Neuron (in vitro differentiated cells): ENCODE measurements around the gene ATOX1.
"Not testable (repeated sequence)": the region's sequence is repeated elsewhere in the genome, so short reads cannot be mapped to it uniquely, and the experiment has no call there.

ENCODE experiments used
- H2AFZ ChIP-seq: one replicate; pipeline ENCODE4 v1.6.1; 2013; ENCODE audit warnings: low read depth, mild to moderate bottlenecking, inconsistent platforms, low read length, moderate library complexity
- H3K27me3 ChIP-seq: one replicate; pipeline ENCODE4 v1.6.1; 2013; ENCODE audit warnings: low read length; ENCODE audit not compliant: insufficient read depth
- H3K36me3 ChIP-seq: one replicate; pipeline ENCODE4 v1.6.1; 2013; ENCODE audit warnings: low read length; ENCODE audit not compliant: insufficient read depth
- H3K4me1 ChIP-seq: one replicate; pipeline ENCODE4 v1.6.1; 2013; ENCODE audit warnings: low read length; ENCODE audit not compliant: insufficient read depth
- H3K4me3 ChIP-seq: 2 replicates; pipeline ENCODE4 v1.5.1; 2013; ENCODE audit warnings: mild to moderate bottlenecking, low read length, moderate library complexity
- H3K9me3 ChIP-seq: one replicate; pipeline ENCODE4 v1.6.1; 2013; ENCODE audit warnings: low read length

Gene ATOX1

DNA sequence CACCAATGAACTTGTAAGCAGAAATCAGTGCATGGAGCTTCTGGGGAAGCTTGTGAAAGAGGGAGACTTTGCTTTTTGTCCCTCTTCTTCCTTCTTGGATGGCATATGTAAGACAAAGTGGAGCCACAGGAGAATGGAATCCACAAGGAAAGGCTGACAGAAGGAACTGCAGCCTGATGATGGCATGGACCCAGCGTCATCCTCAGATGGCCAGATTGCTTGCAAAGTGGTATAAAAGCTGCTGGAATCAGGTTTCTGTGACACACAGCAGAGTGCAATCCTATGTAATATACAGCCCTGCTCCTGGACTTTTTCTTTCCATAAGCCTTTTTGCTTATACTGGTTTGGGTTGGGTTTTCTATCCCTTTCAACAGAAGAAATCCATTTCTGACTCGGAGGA lies 40.3 kb downstream of the ATOX1 start:
- Histone ChIP-seq H3K4me3 (no peak overlapping the region), H3K27me3 (no peaks in the 10 kb centered on the region), H2AFZ (no peak overlapping the region), H3K36me3 (no peaks in the 10 kb centered on the region), H3K9me3 (no peaks in the 10 kb centered on the region), H3K4me1 (peaks cover 9% of the 10 kb centered on the region)

GRCh38 chr5:151717416-151717815 lies 41.0 kb downstream of the ATOX1 start:
- Histone ChIP-seq H3K4me3 (no peak overlapping the region), H3K36me3 (no peaks in the 10 kb centered on the region), H3K4me1 (peaks cover 9% of the 10 kb centered on the region), H2AFZ (no peak overlapping the region), H3K27me3 (no peaks in the 10 kb centered on the region), H3K9me3 (no peaks in the 10 kb centered on the region)

DNA sequence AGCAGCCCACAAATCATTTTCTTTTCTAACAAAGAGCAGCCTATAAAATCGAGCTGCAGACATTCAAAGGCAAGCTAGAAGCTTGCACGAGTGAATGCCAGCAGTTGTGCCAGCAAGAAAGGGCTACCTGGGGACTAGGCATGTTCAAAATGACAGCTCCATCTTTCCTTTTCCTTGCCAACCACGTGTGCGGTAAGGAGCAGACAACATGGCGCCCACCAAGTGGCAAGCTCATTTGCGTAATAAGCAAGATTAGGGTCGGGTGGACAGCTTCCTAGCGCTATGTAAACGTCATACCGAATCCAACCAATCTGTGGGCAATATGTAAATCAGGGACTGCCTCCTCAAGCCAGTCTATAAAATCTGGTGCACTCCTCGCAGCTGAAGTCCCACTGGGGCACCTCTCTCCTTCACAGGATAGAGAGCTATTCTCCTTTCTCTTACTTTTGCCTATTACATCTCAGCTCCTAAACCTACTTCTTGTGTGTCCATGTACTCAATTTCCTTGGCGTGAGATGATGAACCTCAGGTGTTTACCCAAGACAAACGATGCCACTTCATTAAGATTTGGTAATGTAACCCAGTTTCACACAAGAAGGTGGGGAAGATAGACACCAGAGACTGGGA lies 49.2 kb downstream of the ATOX1 start:
- Histone ChIP-seq H3K27me3 (no peaks in the 10 kb centered on the region), H3K4me1 (no peaks in the 10 kb centered on the region), H3K36me3 (no peaks in the 10 kb centered on the region), H3K4me3 (no peak overlapping the region), H3K9me3 (no peaks in the 10 kb centered on the region), H2AFZ (no peak overlapping the region)

- Histone ChIP-seq H3K4me1 (peaks cover 5% of the 10 kb centered on the region), H3K4me3 (no peak overlapping the region), H3K9me3 (no peaks in the 10 kb centered on the region), H3K36me3 (no peaks in the 10 kb centered on the region), H3K27me3 (no peaks in the 10 kb centered on the region), H2AFZ (no peak overlapping the region)
These were observed 50.3 kb downstream of the ATOX1 start for GRCh38 chr5:151708126-151708525.

- no peaks in the 10 kb centered on the region for H3K27me3 ChIP-seq
- H3K4me1 ChIP-seq = peaks cover 5% of the 10 kb centered on the region
- H2AFZ ChIP-seq = no peak overlapping the region
- H3K4me3 ChIP-seq = no peak overlapping the region
- no peaks in the 10 kb centered on the region for H3K36me3 ChIP-seq
- H3K9me3 ChIP-seq = no peaks in the 10 kb centered on the region
These were observed 50.9 kb downstream of the ATOX1 start for GRCh38 chr5:151707567-151707966.

- no peaks in the 10 kb centered on the region for H3K36me3 ChIP-seq
- H2AFZ ChIP-seq = no peak overlapping the region
- no peaks in the 10 kb centered on the region for H3K9me3 ChIP-seq
- H3K4me3 ChIP-seq = no peak overlapping the region
- H3K4me1 ChIP-seq = peaks cover 5% of the 10 kb centered on the region
- no peaks in the 10 kb centered on the region for H3K27me3 ChIP-seq
These were observed 51.5 kb downstream of the ATOX1 start for GRCh38 chr5:151706906-151707305.

- H2AFZ ChIP-seq = no peak overlapping the region
- H3K4me1 ChIP-seq = peaks cover 23% of the 10 kb centered on the region
- no peaks in the 10 kb centered on the region for H3K36me3 ChIP-seq
These were observed 54.7 kb downstream of the ATOX1 start for GRCh38 chr5:151703780-151704179.

GRCh38 chr5:151703227-151703626 lies 55.2 kb downstream of the ATOX1 start:
- H3K27me3 ChIP-seq = no peaks in the 10 kb centered on the region
- no peak overlapping the region for H3K4me3 ChIP-seq
- no peaks in the 10 kb centered on the region for H3K36me3 ChIP-seq
- H3K9me3 ChIP-seq = no peaks in the 10 kb centered on the region
- H3K4me1 ChIP-seq = peaks cover 26% of the 10 kb centered on the region
- no peak overlapping the region for H2AFZ ChIP-seq

More at GRCh38 chr5:151703780-151704179, 54.7 kb downstream of the ATOX1 start:
- no peak overlapping the region for H3K4me3 ChIP-seq
- no peaks in the 10 kb centered on the region for H3K9me3 ChIP-seq
- no peaks in the 10 kb centered on the region for H3K27me3 ChIP-seq

DNA sequence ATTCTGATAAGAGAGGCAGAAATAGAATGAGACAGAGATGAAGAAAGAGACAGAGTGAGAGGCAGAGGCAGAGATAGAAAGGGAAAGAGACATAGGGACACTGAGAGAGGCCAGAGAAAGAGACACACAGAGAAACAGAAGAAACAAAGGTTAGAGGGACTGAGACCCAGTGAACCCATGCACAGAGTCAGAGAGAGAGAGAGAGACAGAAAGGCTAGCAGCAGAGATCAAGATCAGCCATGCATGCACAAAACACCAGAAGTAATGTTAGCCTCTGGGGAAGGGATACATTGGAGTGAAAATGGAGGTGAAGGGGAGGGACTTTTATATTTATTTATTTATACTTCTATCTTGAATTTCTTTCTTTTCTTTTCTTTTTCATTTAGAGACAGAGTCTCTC lies 57.6 kb downstream of the ATOX1 start:
- no peak overlapping the region for H3K4me3 ChIP-seq
- no peaks in the 10 kb centered on the region for H3K27me3 ChIP-seq
- H3K9me3 ChIP-seq = no peaks in the 10 kb centered on the region
- H3K4me1 ChIP-seq = peaks cover 37% of the 10 kb centered on the region
- H3K36me3 ChIP-seq = no peaks in the 10 kb centered on the region
- H2AFZ ChIP-seq = no peak overlapping the region

DNA sequence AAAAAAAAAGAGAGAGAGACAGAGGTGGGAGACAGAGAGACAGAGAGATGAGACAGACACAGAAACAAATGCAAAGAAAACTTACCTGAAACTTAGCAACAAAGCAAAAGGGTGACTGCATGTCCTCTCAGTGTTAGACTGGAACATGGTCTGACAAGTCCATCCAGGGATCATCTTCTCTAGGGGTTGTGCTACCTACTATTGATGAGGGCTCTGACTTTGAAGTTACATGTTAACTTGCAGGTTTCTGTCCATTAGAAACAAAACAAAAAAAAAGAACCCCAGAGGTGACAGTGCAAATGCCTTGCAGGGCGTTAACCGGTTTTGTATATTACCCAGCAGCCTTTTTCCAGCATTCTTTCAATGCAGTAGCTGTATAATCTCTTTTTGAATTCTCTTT lies 58.1 kb downstream of the ATOX1 start:
- Histone ChIP-seq H3K36me3 (no peaks in the 10 kb centered on the region), H3K9me3 (no peaks in the 10 kb centered on the region), H3K27me3 (no peaks in the 10 kb centered on the region), H3K4me3 (no peak overlapping the region), H2AFZ (no peak overlapping the region), H3K4me1 (peaks cover 38% of the 10 kb centered on the region)

- Histone ChIP-seq H3K36me3 (no peaks in the 10 kb centered on the region), H3K9me3 (no peaks in the 10 kb centered on the region), H3K4me1 (peaks cover 39% of the 10 kb centered on the region), H3K4me3 (no peak overlapping the region), H2AFZ (peak overlapping the region; percentile 62), H3K27me3 (no peaks in the 10 kb centered on the region)
These were observed 59.1 kb downstream of the ATOX1 start for GRCh38 chr5:151699071-151699901.

DNA sequence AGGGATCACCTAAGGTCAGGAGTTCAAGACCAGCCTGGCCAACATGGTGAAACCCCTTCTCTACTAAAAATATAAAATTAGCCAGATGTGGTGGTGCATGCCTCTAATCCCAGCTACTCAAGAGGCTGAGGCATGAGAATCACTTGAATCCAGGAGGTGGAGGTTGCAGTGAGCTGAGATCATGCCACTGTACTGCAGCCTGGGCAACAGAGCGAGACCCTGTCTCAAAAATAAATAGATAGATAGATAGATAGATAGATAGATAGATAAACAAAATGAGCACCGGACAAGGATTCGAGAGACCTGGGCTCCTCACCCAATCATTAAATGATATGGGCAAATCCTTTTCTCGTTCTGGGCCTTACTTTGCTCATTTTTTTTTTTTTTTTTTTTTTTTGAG lies 60.4 kb downstream of the ATOX1 start:
- not testable (repeated sequence) for H2AFZ ChIP-seq, H3K36me3 ChIP-seq, H3K9me3 ChIP-seq, H3K4me3 ChIP-seq, H3K27me3 ChIP-seq
- H3K4me1 ChIP-seq = peaks cover 43% of the 10 kb centered on the region

DNA sequence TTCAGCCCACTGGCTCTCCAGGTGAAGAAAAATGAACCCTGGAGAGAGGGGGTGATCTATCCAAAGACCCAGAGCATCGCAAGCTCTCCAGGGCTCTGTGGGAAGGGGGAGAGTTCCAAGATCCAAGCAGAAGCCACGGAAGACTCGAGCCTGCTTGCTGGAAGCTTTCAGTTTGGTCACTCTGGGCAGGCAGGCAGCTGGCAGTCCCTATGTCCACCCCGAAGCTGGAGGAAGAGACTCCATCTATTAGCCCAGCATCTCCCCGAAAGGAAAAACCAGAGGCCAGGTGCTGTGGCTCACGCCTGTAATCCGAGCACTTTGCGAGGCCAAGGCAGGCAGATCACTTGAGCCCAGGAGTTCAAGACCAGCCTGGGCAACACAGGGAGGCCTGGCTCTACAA lies 61.0 kb downstream of the ATOX1 start:
- H3K27me3 ChIP-seq = no peaks in the 10 kb centered on the region
- no peaks in the 10 kb centered on the region for H3K9me3 ChIP-seq
- H3K36me3 ChIP-seq = no peaks in the 10 kb centered on the region
- no peak overlapping the region for H3K4me3 ChIP-seq
- no peak overlapping the region for H2AFZ ChIP-seq
- H3K4me1 ChIP-seq = peaks cover 43% of the 10 kb centered on the region
